Duodenal mucosa (tissue), 2 donors: ENCODE measurements around the gene VASH1.

Experiments used
- H3K27ac ChIP-seq: one replicate; pipeline ENCODE4 v1.7.0; 2013; ENCODE audit warnings: low read depth, low read length
- H3K27me3 ChIP-seq, 2 donors: one replicate each; pipeline ENCODE4 v1.7.0; 2013; ENCODE audit warnings: low read length in 2 of 2, control low read depth in 1 of 2; ENCODE audit not compliant: insufficient read depth in 2 of 2, control insufficient read depth in 1 of 2
- H3K36me3 ChIP-seq, 2 donors: one replicate each; pipeline ENCODE4 v1.7.0; 2013; ENCODE audit warnings: low read length in 2 of 2, control low read depth in 1 of 2; ENCODE audit not compliant: insufficient read depth in 2 of 2, control insufficient read depth in 1 of 2
- H3K4me1 ChIP-seq, 2 donors: one replicate each; pipeline ENCODE4 v1.7.0; 2013; ENCODE audit warnings: low read length in 2 of 2, control low read depth in 1 of 2; ENCODE audit not compliant: insufficient read depth in 2 of 2, control insufficient read depth in 1 of 2
- H3K4me3 ChIP-seq, 2 donors: one replicate each; pipeline ENCODE4 v1.7.0; 2013; ENCODE audit warnings: low read length in 2 of 2, low read depth in 1 of 2
- H3K9ac ChIP-seq, 2 donors: one replicate each; pipeline ENCODE4 v1.7.0; 2013; ENCODE audit warnings: low read length in 2 of 2, low read depth in 1 of 2
- H3K9me3 ChIP-seq, 2 donors: one replicate each; pipeline ENCODE4 v1.7.0; 2013; ENCODE audit warnings: low read length in 2 of 2, control low read depth in 1 of 2; ENCODE audit not compliant: control insufficient read depth in 1 of 2

The VASH1 gene

DNA sequence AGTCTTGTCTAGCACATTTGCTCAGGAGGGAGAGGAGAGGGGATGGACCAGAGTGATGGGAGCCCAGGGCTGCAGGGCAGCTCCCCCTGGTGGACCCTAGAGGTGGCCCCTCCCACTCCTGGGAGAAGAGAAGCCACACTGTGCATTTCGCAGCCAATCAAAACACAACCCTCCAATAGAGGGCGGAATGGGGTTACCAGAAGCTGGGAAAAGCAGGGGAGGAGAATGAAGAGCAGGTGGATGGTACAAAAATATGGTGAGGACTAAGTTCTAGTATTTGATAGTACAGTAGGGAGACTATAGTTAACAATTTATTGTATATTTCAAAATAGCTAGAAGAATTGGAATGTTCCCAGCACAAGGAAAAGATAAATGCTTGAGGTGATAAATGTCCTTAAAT, 23.6 kb downstream of the VASH1 start:
- Histone ChIP-seq H3K36me3 (peaks cover 15 to 56% of the 10 kb centered on the region in 2 donors), H3K27ac (no peak overlapping the region)

DNA sequence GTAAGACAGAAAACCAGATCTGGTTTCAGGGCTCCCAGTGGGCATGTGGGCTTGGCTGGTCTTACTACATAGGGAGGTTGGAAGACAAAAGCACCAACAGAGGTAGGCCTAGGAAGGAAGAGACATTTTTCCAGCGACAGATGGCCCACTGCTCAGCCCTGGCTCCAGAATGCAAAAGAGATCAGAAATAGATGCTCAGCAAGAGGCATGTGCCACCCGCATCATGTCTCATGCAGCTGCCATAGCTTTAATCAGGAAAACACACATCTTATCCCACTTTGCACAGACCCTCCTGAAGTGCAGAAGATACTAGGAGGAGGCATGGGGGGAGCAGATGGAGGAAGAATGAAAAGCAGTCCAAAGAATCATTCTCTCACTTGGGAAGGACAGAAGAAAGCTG, 25.3 kb downstream of the VASH1 start:
- Histone ChIP-seq H3K9me3 (no peaks in the 10 kb centered on the region), H3K27ac (no peak overlapping the region), H3K4me1 (peaks cover 13 to 14% of the 10 kb centered on the region in 2 donors), H3K36me3 (peaks cover 27 to 65% of the 10 kb centered on the region in 2 donors), H3K9ac (no peak overlapping the region), H3K4me3 (no peak overlapping the region), H3K27me3 (no peaks in the 10 kb centered on the region)

More for the DNA sequence above, 23.6 kb downstream of the VASH1 start:
- Histone ChIP-seq H3K4me1 (peaks cover 13 to 22% of the 10 kb centered on the region in 2 donors), H3K4me3 (no peak overlapping the region), H3K27me3 (no peaks in the 10 kb centered on the region), H3K9me3 (no peaks in the 10 kb centered on the region), H3K9ac (no peak overlapping the region)

DNA sequence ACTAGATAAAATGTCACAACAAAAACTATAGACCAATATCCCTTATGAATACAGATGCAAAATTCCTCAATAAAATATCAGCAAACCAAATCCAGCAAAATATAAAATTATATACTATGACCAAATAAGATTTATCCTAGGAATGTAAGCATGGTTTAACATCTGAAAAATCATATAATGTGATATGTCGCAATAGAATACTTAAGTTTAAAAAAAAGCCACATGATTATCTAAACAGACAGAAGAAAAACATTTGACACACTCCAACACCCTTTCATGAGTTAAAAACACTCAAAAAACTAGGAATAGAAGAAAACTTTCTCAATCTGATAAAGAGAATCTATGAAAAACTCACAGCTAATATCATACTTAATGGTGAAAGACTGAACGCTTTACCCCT, 31.2 kb downstream of the VASH1 start:
- Histone ChIP-seq H3K4me3 (no peak overlapping the region), H3K27ac (no peak overlapping the region), H3K4me1 (no peaks in the 10 kb centered on the region), H3K9ac (no peak overlapping the region), H3K27me3 (no peaks in the 10 kb centered on the region), H3K9me3 (no peaks in the 10 kb centered on the region), H3K36me3 (peaks cover 19 to 49% of the 10 kb centered on the region in 2 donors)

DNA sequence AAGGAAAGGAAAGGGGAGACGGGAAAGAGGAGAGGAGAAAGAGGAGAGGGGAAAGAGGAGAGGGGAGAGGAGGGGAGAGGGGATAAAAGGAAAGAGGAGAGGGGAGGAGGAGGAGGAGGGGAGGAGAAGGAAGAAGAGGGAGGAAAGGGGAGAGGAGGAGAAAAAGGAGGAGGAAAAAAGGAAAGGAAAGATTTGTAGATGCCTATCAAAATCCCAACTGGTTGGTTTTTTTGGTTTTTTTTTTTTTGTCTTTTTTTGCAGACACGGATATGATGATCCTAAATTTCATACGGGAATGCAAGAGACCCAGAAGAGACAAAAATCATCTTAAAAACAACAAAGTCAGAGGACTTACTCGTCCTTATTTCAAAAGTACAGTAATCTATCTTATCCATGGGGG, 32.1 kb downstream of the VASH1 start:
- no peaks in the 10 kb centered on the region for H3K27me3 ChIP-seq
- H3K4me1 ChIP-seq = no peaks in the 10 kb centered on the region
- peaks cover 18 to 49% of the 10 kb centered on the region in 2 donors for H3K36me3 ChIP-seq
- no peak overlapping the region for H3K9ac ChIP-seq
- H3K4me3 ChIP-seq = no peak overlapping the region
- H3K9me3 ChIP-seq = no peaks in the 10 kb centered on the region
- no peak overlapping the region for H3K27ac ChIP-seq

- Histone ChIP-seq H3K4me1 (no peaks in the 10 kb centered on the region), H3K4me3 (no peak overlapping the region), H3K9ac (no peak overlapping the region), H3K9me3 (no peaks in the 10 kb centered on the region), H3K27me3 (no peaks in the 10 kb centered on the region), H3K27ac (no peak overlapping the region), H3K36me3 (peaks cover 16 to 46% of the 10 kb centered on the region in 2 donors)
Observed at GRCh38 chr14:76793956-76794355, 32.7 kb downstream of the VASH1 start.

DNA sequence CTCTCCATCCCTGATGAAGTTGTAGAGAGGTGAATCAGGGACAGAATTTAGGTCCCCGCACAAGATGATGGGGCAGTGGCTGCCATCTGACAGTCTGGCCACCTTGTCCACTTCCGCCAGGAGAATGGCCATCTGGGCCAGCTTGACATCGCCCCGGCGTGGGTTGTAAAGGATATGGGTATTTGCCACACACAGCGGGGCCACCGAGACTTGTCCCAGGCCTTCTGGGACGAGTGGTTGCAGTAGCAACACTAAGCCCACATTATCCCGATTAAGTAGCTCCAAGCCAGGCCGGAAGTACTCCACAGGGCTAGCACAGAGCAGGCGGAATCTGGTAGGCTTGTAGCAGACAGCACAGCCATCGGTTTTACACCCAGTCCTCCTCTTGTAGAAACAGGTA, 45.2 kb downstream of the VASH1 start:
- no peaks in the 10 kb centered on the region for H3K27me3 ChIP-seq
- peaks cover 37 to 62% of the 10 kb centered on the region in 2 donors for H3K36me3 ChIP-seq
- H3K4me3 ChIP-seq = no peak overlapping the region
- no peaks in the 10 kb centered on the region for H3K9me3 ChIP-seq
- H3K27ac ChIP-seq = no peak overlapping the region
- H3K9ac ChIP-seq = no peak overlapping the region
- H3K4me1 ChIP-seq = peaks cover 4 to 6% of the 10 kb centered on the region in 2 donors

DNA sequence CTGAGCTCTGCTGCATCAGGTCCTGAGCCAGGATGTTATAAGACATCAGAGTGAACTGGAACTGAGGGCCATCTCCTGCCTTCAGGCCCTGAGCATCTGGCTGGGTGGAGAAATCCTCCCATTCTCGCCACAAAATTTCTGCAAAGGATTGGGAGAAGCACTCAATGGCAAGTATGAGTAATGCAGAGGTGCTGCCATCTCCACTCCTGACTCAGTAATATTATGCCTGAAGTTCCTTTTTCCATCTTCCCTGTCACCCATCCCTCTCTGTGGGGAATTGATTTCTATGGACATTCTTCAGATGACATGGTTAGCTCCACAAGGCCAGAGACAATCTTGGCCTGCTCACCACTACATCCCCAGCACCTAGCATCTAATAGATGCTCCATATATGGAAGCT, 46.7 kb downstream of the VASH1 start:
- Histone ChIP-seq H3K4me3 (no peak overlapping the region), H3K9ac (no peak overlapping the region), H3K9me3 (no peaks in the 10 kb centered on the region), H3K27ac (no peak overlapping the region), H3K27me3 (no peaks in the 10 kb centered on the region), H3K36me3 (peaks cover 29 to 51% of the 10 kb centered on the region in 2 donors), H3K4me1 (peaks cover 5 to 8% of the 10 kb centered on the region in 2 donors)

- Histone ChIP-seq H3K27ac (no peak overlapping the region), H3K9ac (no peak overlapping the region), H3K36me3 (peaks cover 20 to 41% of the 10 kb centered on the region in 2 donors), H3K4me1 (peaks cover 8 to 12% of the 10 kb centered on the region in 2 donors), H3K4me3 (no peak overlapping the region), H3K9me3 (no peaks in the 10 kb centered on the region), H3K27me3 (no peaks in the 10 kb centered on the region)
Observed at GRCh38 chr14:76808990-76809389, 47.7 kb downstream of the VASH1 start.

DNA sequence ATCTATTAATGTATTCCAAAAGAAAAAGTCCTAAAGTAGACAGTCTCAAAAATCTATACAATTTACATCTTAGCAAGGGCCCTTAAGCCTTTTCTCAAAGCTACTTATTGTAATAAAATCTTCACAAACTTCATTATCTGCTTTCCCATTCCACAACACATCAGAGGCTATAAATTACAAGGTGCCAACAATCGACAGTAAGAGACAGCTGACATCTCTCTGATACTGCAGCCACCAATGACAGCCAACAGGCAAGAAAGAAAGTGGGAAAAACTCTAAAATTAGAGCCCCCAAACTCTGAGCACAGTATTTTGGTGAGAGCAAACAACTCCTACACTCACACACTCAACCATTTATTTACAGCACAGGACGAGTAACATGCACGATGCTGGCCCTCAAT, 49.3 kb downstream of the VASH1 start:
- no peaks in the 10 kb centered on the region for H3K27me3 ChIP-seq
- peaks cover 8 to 12% of the 10 kb centered on the region in 2 donors for H3K4me1 ChIP-seq
- peaks cover 16 to 35% of the 10 kb centered on the region in 2 donors for H3K36me3 ChIP-seq
- H3K9ac ChIP-seq = peak overlapping the region in 1 of 2 donors; percentile 18
- no peaks in the 10 kb centered on the region for H3K9me3 ChIP-seq
- H3K27ac ChIP-seq = no peak overlapping the region
- H3K4me3 ChIP-seq = peak overlapping the region; percentile 63 to 87

DNA sequence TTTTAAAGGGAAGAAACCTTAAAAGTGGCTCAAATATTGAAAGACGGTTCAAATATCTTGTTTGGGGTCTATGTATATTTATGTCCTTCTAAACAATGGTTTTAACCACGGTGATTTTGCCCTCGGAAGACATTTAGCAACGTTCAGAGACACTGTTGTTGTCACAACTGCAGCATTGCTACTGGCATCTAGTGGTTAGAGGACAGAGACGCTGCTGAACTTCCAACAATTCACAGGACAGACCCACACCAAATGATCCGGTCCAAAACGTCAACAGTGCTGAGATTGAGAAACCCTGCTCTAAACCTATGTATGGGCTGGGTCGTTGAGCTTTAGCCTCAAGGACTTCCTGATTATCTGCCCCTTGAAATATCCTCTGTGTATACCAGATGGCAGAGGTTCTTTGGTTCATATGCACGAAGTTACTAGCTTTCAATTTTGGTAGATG, 49.7 kb downstream of the VASH1 start:
- H3K27me3 ChIP-seq = no peaks in the 10 kb centered on the region
- no peaks in the 10 kb centered on the region for H3K9me3 ChIP-seq
- peaks cover 16 to 33% of the 10 kb centered on the region in 2 donors for H3K36me3 ChIP-seq
- peak overlapping the region; percentile 63 to 87 for H3K4me3 ChIP-seq
- H3K4me1 ChIP-seq = peaks cover 8 to 12% of the 10 kb centered on the region in 2 donors
- H3K27ac ChIP-seq = no peak overlapping the region
- H3K9ac ChIP-seq = peak overlapping the region; percentile 7 to 18

DNA sequence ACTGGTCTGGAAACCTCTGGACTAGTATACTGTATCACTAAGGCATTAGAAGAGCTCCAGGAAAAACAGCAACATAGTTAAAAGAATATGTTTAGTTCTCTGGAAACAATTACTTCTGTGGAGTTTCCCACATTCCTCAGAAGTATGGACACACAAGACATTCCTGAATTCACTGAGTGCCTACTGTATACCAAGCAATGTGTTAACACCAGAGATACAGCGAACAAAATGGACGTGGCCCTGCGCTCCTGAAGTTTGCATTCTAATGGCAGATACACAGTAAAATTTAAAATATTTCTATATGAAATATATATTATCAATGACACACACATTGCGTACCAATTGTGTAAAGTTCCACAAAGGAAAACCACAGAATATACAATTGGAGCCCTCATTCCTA, 50.3 kb downstream of the VASH1 start:
- no peaks in the 10 kb centered on the region for H3K9me3 ChIP-seq
- H3K27ac ChIP-seq = no peak overlapping the region
- H3K9ac ChIP-seq = peak overlapping the region; percentile 71 to 81
- peaks cover 15 to 27% of the 10 kb centered on the region in 2 donors for H3K36me3 ChIP-seq
- H3K4me3 ChIP-seq = peak overlapping the region; percentile 87
- no peaks in the 10 kb centered on the region for H3K27me3 ChIP-seq
- H3K4me1 ChIP-seq = peaks cover 8 to 12% of the 10 kb centered on the region in 2 donors
